CD4-positive, alpha-beta T cell (primary cell): ENCODE data around the gene SPAAR. TPM values are rescaled to one million over a fixed set of nuclear protein-coding genes. Genes with fewer than 3 reads are reported as not detected.
"Not testable (repeated sequence)": the region's sequence is repeated elsewhere in the genome, so short reads cannot be mapped to it uniquely, and the experiment has no call there.

ENCODE experiments used
- ATAC-seq: fragments of 200-7000 bp; cut with Tn5 transposase; one replicate; pipeline ENCODE4 v1.10.0; 2022; ENCODE audit warnings: mild to moderate bottlenecking; ENCODE audit not compliant: poor library complexity
- CTCF ChIA-PET: fragments of 350-600 bp; sonication (Branson Sonifier 250); formaldehyde crosslinking; loops from one replicate; lab custom pipeline; 2021; ENCODE audit warnings: antibody characterized with exemption, inconsistent platforms; lab: Charles Lee
- POLR2A ChIA-PET: fragments of 350-600 bp; sonication (Branson Sonifier 250); formaldehyde crosslinking; loops from one replicate; lab custom pipeline; 2021; ENCODE audit warnings: antibody characterized with exemption, inconsistent platforms; lab: Charles Lee
- DNase-seq, 14 experiments: peaks; one replicate each; pipeline ENCODE4 v3.0.0-alpha.2; 2013 to 2020; ENCODE audit warnings: mixed read lengths in 2 of 14
- H3K27ac ChIP-seq, 2 donors: one replicate each; pipeline versions ENCODE4 v1.5.1 to v1.7.0; 2013; ENCODE audit warnings: low read length in 2 of 2, low read depth in 1 of 2, mild to moderate bottlenecking in 1 of 2
- H3K27me3 ChIP-seq, 2 experiments: 1 replicate in 1 of 2; 2 replicates in 1 of 2; pipeline versions ENCODE4 v1.6.1 to v1.7.0; 2013; ENCODE audit warnings: low read length in 2 of 2, control low read depth in 1 of 2, mild to moderate bottlenecking in 1 of 2, moderate library complexity in 1 of 2; ENCODE audit not compliant: insufficient read depth in 2 of 2, control insufficient read depth in 1 of 2
- H3K36me3 ChIP-seq: one replicate; pipeline ENCODE4 v1.6.1; 2013; ENCODE audit warnings: low read length, control low read depth; ENCODE audit not compliant: insufficient read depth
- H3K4me1 ChIP-seq: one replicate; pipeline ENCODE4 v1.6.1; 2013; ENCODE audit warnings: low read length, control low read depth; ENCODE audit not compliant: insufficient read depth
- H3K4me3 ChIP-seq: one replicate; pipeline ENCODE4 v1.5.1; 2013; ENCODE audit warnings: mild to moderate bottlenecking, low read length, moderate library complexity
- H3K9me3 ChIP-seq, 2 experiments: 1 replicate in 1 of 2; 2 replicates in 1 of 2; pipeline versions ENCODE4 v1.6.1 to v1.7.0; 2013; ENCODE audit warnings: low read length in 2 of 2, mild to moderate bottlenecking in 2 of 2, control low read depth in 1 of 2, moderate library complexity in 1 of 2; ENCODE audit not compliant: control insufficient read depth in 1 of 2, insufficient read depth in 1 of 2
- H3K27ac Mint-ChIP-seq: one replicate; pipeline ENCODE4 v1.8.0; 2020; ENCODE audit warnings: mixed read lengths
- H3K27me3 Mint-ChIP-seq: one replicate; pipeline ENCODE4 v1.8.0; 2021; ENCODE audit warnings: mixed read lengths
- H3K36me3 Mint-ChIP-seq: one replicate; pipeline ENCODE4 v1.8.0; 2021; ENCODE audit warnings: low read depth, mixed read lengths
- H3K4me1 Mint-ChIP-seq: one replicate; pipeline ENCODE4 v1.8.0; 2021; ENCODE audit warnings: low read depth, mixed read lengths
- H3K4me3 Mint-ChIP-seq: one replicate; pipeline ENCODE4 v1.8.0; 2020; ENCODE audit warnings: mild to moderate bottlenecking, mixed read lengths
- H3K9me3 Mint-ChIP-seq: one replicate; pipeline ENCODE4 v1.8.0; 2020; ENCODE audit warnings: mixed read lengths
- intact Hi-C, 2 experiments: fragments of 100-400 bp; cut with DNase I in 1 of 2; cut with micrococcal nuclease in 1 of 2; formaldehyde crosslinking; loops; one replicate each; pipeline versions ENCODE4 v1.15.1 to v1.9.0; 2023 to 2025; cut with DNase I, micrococcal nuclease
- total RNA-seq, 174 experiments: library from RNA in 2 of 174; stranded (reverse) in 2 of 174; gene quantifications; one replicate each; pipeline ENCODE4 v1.2.3 and lab custom pipeline; 2021 to 2026
- TF ChIP-seq, protein P1 (sequence below): fragments of 200-600 bp; IDR thresholded peaks from one replicate; pipeline ENCODE4 v1.8.0; 2022; ENCODE audit warnings: antibody characterized with exemption, mild to moderate bottlenecking

SPAAR gene
- total RNA-seq, 2 experiments from 2014 or later, result not detected

DNA sequence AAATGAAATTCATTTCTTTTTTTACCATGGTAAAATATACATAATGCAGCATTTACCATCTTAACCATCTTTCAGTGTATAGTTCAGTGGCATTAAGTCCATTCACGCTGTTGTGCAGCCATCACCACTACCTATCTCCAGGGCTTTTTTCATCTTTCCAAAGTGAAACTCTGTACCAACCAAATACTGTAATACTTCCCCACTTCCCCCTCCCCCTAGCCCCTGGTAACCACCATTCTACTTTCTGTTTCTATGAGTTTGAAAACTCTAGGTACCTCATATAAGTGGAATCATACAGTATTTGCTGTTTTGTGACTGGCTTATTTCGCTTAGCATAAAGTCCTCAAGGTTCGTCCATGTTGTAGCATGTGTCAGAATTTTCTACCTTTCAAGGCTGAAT, 23.4 kb downstream of the SPAAR start:
- CTCF ChIA-PET, result interaction anchor here (0.6 kb wide), 1 partner anchor 1517 kb away, joined by 3 read pairs; no protein-coding TSS in a partner anchor
- Histone ChIP-seq H3K36me3 (no peaks in the 10 kb centered on the region), H3K4me1 (peaks cover 6% of the 10 kb centered on the region), H3K4me3 (no peak overlapping the region), H3K27me3 (no peaks in the 10 kb centered on the region), H3K9me3 (no peaks in the 10 kb centered on the region), H3K27ac (no peak overlapping the region)
- Mint-ChIP-seq H3K27ac (no peak overlapping the region), H3K4me3 (no peak overlapping the region), H3K4me1 (peaks cover 44% of the 10 kb centered on the region), H3K36me3 (no peaks in the 10 kb centered on the region), H3K27me3 (no peaks in the 10 kb centered on the region), H3K9me3 (peaks cover 2% of the 10 kb centered on the region)
- POLR2A ChIA-PET, result no interaction called here
- DNase-seq, result peak in 2 of 14 experiments; percentile 32 to 57
- TF ChIP-seq, protein P1, sequence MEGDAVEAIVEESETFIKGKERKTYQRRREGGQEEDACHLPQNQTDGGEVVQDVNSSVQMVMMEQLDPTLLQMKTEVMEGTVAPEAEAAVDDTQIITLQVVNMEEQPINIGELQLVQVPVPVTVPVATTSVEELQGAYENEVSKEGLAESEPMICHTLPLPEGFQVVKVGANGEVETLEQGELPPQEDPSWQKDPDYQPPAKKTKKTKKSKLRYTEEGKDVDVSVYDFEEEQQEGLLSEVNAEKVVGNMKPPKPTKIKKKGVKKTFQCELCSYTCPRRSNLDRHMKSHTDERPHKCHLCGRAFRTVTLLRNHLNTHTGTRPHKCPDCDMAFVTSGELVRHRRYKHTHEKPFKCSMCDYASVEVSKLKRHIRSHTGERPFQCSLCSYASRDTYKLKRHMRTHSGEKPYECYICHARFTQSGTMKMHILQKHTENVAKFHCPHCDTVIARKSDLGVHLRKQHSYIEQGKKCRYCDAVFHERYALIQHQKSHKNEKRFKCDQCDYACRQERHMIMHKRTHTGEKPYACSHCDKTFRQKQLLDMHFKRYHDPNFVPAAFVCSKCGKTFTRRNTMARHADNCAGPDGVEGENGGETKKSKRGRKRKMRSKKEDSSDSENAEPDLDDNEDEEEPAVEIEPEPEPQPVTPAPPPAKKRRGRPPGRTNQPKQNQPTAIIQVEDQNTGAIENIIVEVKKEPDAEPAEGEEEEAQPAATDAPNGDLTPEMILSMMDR, result no peak
- ATAC-seq, result peak; percentile 71
- intact Hi-C loops, result no loop called here

DNA sequence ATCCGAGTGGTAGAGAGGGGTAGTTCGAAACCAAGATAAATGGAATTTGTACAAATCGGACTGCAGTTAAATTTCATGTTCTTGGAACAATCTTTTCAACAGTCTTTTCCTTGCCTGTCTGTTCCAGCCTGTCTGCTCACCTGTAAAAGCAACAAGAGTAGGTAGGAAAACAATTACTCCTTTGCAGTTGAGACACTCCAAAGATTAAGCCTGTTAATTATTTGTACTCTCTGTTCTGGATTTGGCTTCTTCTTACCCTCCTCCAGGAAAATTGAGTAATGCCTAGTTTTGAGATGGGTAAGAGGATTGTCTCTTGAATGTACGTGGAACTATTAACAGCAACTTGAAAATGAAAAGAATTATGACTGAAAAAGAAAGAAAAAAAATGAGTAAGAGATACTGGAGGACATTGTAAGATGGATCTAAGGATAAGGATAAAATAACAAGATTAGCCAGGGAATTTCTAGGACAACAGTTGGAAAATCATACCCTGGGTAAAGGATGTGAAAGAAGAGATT, 24.3 kb downstream of the SPAAR start:
- ATAC-seq (no peak), DNase-seq (no peak)
- H3K4me1 Mint-ChIP-seq, result peaks cover 53% of the 10 kb centered on the region
- no peak overlapping the region for H3K4me3 Mint-ChIP-seq
- intact Hi-C loops, result no loop called here
- Histone ChIP-seq H3K4me3 (no peak overlapping the region), H3K27me3 (no peaks in the 10 kb centered on the region), H3K36me3 (no peaks in the 10 kb centered on the region), H3K27ac (no peak overlapping the region), H3K9me3 (no peaks in the 10 kb centered on the region), H3K4me1 (peaks cover 13% of the 10 kb centered on the region)
- TF ChIP-seq, protein P1, result no peak
- ChIA-PET CTCF (no interaction called here), POLR2A (interaction anchor here (1.1 kb wide), 1 partner anchor 25 kb away, joined by 3 read pairs; no protein-coding TSS in a partner anchor)
- H3K36me3 Mint-ChIP-seq, result no peaks in the 10 kb centered on the region
- peaks cover 2% of the 10 kb centered on the region for H3K9me3 Mint-ChIP-seq
- no peaks in the 10 kb centered on the region for H3K27me3 Mint-ChIP-seq
- no peak overlapping the region for H3K27ac Mint-ChIP-seq

DNA sequence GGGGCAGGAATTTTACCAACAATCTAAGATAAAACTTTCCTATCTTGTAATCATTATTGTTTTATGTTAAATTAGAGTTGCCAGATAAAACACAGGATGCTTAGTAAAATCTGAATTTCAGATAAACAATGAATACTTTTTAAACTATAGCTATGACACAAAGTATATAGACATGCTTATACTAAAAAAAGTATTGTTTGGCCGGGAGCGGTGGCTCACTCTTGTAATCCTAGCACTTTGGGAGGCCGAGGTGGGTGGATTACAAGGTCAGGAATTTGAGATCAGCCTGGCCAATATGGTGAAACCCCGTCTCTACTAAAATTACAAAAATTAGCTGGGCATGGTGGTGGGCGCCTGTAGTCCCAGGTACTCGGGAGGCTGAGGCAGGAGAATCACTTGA, 24.8 kb downstream of the SPAAR start:
- H3K4me1 Mint-ChIP-seq, result peaks cover 57% of the 10 kb centered on the region
- H3K9me3 ChIP-seq, H3K27me3 ChIP-seq, ATAC-seq, H3K4me3 ChIP-seq, H3K9me3 Mint-ChIP-seq, H3K36me3 Mint-ChIP-seq, H3K36me3 ChIP-seq, CTCF ChIA-PET, intact Hi-C loops, DNase-seq, H3K4me3 Mint-ChIP-seq, H3K27me3 Mint-ChIP-seq, H3K27ac ChIP-seq, H3K27ac Mint-ChIP-seq: not testable (repeated sequence)
- peaks cover 18% of the 10 kb centered on the region for H3K4me1 ChIP-seq
- POLR2A ChIA-PET, result interaction anchor here (1.1 kb wide), 1 partner anchor 25 kb away, joined by 3 read pairs; no protein-coding TSS in a partner anchor

DNA sequence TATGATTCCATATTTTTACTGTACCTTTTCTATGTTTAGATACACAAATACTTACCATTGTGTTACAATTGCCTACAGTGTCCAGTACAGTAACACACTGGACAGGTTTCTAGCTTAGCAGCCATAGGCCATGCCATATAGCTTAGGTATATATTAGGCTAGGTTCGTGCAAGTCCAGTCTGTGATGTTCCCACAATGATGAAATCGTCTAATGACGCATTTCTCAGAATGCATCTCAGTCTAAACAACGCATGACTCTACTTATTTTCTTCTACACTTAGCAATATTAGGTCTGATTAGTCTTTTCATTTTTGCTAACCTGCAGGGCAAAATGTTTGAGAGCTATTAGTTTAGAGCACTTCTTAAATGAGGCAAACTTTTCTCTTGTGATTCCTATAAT, 26.0 kb downstream of the SPAAR start:
- no peak for ATAC-seq
- H3K4me1 ChIP-seq, result peaks cover 27% of the 10 kb centered on the region
- Mint-ChIP-seq H3K4me1 (peaks cover 68% of the 10 kb centered on the region), H3K4me3 (no peak overlapping the region), H3K9me3 (peaks cover 2% of the 10 kb centered on the region), H3K27me3 (no peaks in the 10 kb centered on the region), H3K36me3 (no peaks in the 10 kb centered on the region), H3K27ac (no peak overlapping the region)
- intact Hi-C loops, result no loop called here
- no peaks in the 10 kb centered on the region for H3K9me3 ChIP-seq
- no peak overlapping the region for H3K4me3 ChIP-seq
- POLR2A ChIA-PET, result no interaction called here
- no peak for DNase-seq
- TF ChIP-seq, protein P1, result no peak
- no peaks in the 10 kb centered on the region for H3K27me3 ChIP-seq
- CTCF ChIA-PET, result no interaction called here
- H3K27ac ChIP-seq, result no peak overlapping the region
- H3K36me3 ChIP-seq, result no peaks in the 10 kb centered on the region
